HepG2 (cell line): ENCODE results near the gene BDP1. TPM values are rescaled to one million over a fixed set of nuclear protein-coding genes. Genes with fewer than 3 reads are reported as not detected.

Source experiments
- ARHGAP35 ChIP-seq: sonication (generic); formaldehyde crosslinking; IDR thresholded peaks from 2 replicates; pipeline ENCODE4 v1.9.0; 2022; ENCODE audit warnings: mild to moderate bottlenecking, inconsistent platforms, moderate library complexity, missing genetic modification reagents, borderline replicate concordance
- ARNTL ChIP-seq: sonication (generic); formaldehyde crosslinking; IDR thresholded peaks from 2 replicates; pipeline ENCODE4 v1.4.0; 2020; ENCODE audit warnings: mild to moderate bottlenecking, missing genetic modification reagents
- FOXO1 ChIP-seq: sonication (generic); formaldehyde crosslinking; IDR thresholded peaks from 2 replicates; pipeline ENCODE4 v1.4.0; 2020; ENCODE audit warnings: missing genetic modification reagents
- HHEX ChIP-seq: IDR thresholded peaks from 2 replicates; pipeline ENCODE4 v1.6.1; 2016; ENCODE audit warnings: control low read depth
- IKZF4 ChIP-seq: sonication (generic); formaldehyde crosslinking; IDR thresholded peaks from 2 replicates; pipeline ENCODE4 v1.5.1; 2020; ENCODE audit warnings: borderline replicate concordance, mild to moderate bottlenecking, low read depth, missing genetic modification reagents; ENCODE audit errors: not compliant biosample characterization
- KDM5A ChIP-seq: fragments of 200-600 bp; sonication (generic); IDR thresholded peaks from 2 replicates; pipeline ENCODE4 v1.7.0; 2018; ENCODE audit warnings: antibody characterized with exemption, mild to moderate bottlenecking, low read length, borderline replicate concordance
- KMT2A ChIP-seq: sonication (generic); formaldehyde crosslinking; IDR thresholded peaks from 2 replicates; pipeline ENCODE4 v1.4.0; 2020; ENCODE audit warnings: missing genetic modification reagents
- MATR3 ChIP-seq: sonication (generic); formaldehyde crosslinking; IDR thresholded peaks from 2 replicates; pipeline ENCODE4 v1.4.0; 2020; ENCODE audit warnings: missing genetic modification reagents
- MYNN ChIP-seq: sonication (generic); formaldehyde crosslinking; IDR thresholded peaks from 2 replicates; pipeline ENCODE4 v1.4.0; 2020; ENCODE audit warnings: mild to moderate bottlenecking, low read depth, missing genetic modification reagents
- NFIB ChIP-seq: sonication (generic); formaldehyde crosslinking; IDR thresholded peaks from 2 replicates; pipeline ENCODE4 v1.9.0; 2021; ENCODE audit warnings: missing genetic modification reagents, mild to moderate bottlenecking, borderline replicate concordance
- PRMT3 ChIP-seq: sonication (generic); formaldehyde crosslinking; IDR thresholded peaks from 2 replicates; pipeline ENCODE4 v1.8.1; 2022; ENCODE audit warnings: low read depth, mild to moderate bottlenecking, moderate library complexity, missing genetic modification reagents, borderline replicate concordance
- RFX1 ChIP-seq: fragments of 450-650 bp; IDR thresholded peaks from 2 replicates; pipeline ENCODE4 v1.6.1; 2017
- SKI ChIP-seq: fragments of 450-650 bp; IDR thresholded peaks from one replicate; pipeline ENCODE4 v1.6.1; 2018; ENCODE audit warnings: mild to moderate bottlenecking; ENCODE audit not compliant: partially characterized antibody
- SMARCE1 ChIP-seq: fragments of 450-650 bp; IDR thresholded peaks from 2 replicates; pipeline ENCODE4 v1.6.1; 2017; ENCODE audit warnings: borderline replicate concordance
- YEATS2 ChIP-seq: sonication (generic); formaldehyde crosslinking; IDR thresholded peaks from 2 replicates; pipeline ENCODE4 v1.4.0; 2020; ENCODE audit warnings: missing genetic modification reagents, borderline replicate concordance
- ZNF101 ChIP-seq: sonication (generic); formaldehyde crosslinking; IDR thresholded peaks from 2 replicates; pipeline ENCODE4 v1.4.0; 2020; ENCODE audit warnings: mild to moderate bottlenecking, low read depth, missing genetic modification reagents, borderline replicate concordance
- ZNF230 ChIP-seq: sonication (generic); formaldehyde crosslinking; IDR thresholded peaks from 2 replicates; pipeline ENCODE4 v1.4.0; 2020; ENCODE audit warnings: mild to moderate bottlenecking, missing genetic modification reagents
- ZNF501 ChIP-seq: sonication (generic); formaldehyde crosslinking; IDR thresholded peaks from 2 replicates; pipeline ENCODE4 v1.5.1; 2020; ENCODE audit warnings: mild to moderate bottlenecking, moderate library complexity, missing genetic modification reagents
- ZNF562 ChIP-seq: sonication (generic); formaldehyde crosslinking; IDR thresholded peaks from 2 replicates; pipeline ENCODE4 v1.8.0; 2022; ENCODE audit warnings: missing genetic modification reagents, borderline replicate concordance
- ZNF672 ChIP-seq: sonication (generic); formaldehyde crosslinking; IDR thresholded peaks from 2 replicates; pipeline ENCODE4 v1.8.1; 2022; ENCODE audit warnings: missing genetic modification reagents
- ZNF749 ChIP-seq: sonication (generic); formaldehyde crosslinking; IDR thresholded peaks from 2 replicates; pipeline ENCODE4 v1.8.0; 2022; ENCODE audit warnings: mild to moderate bottlenecking, missing genetic modification reagents, moderate library complexity, borderline replicate concordance
- ZNF879 ChIP-seq: sonication (generic); formaldehyde crosslinking; IDR thresholded peaks from 2 replicates; pipeline ENCODE4 v1.8.1; 2023; ENCODE audit warnings: missing genetic modification reagents
- polyA plus RNA-seq, 8 experiments: library from polyadenylated mRNA; depleted of rRNA in 3 of 8; stranded (reverse) in 7 of 8; unstranded in 1 of 8; fragments of >200 nt; fragmentation: Illumina TruSeq in 4 of 8; extraction: Trizol in 4 of 8; gene quantifications; 2 replicates each; pipeline versions ENCODE4 v1.2.1 to v1.2.3, GENCODE V29; 2011 to 2016; ENCODE audit warnings: low read depth in 4 of 8, missing spikeins in 1 of 8, mixed read lengths in 1 of 8; ENCODE audit not compliant: insufficient read depth in 1 of 8
- total RNA-seq, 5 experiments: library from RNA; depleted of rRNA; stranded (reverse); fragments of >200 nt; fragmentation: Illumina TruSeq; extraction: Trizol; gene quantifications; 2 replicates each; pipeline ENCODE4 v1.2.3, GENCODE V29; 2016; ENCODE audit warnings: low read depth in 1 of 5
- TF ChIP-seq, protein P1 (sequence below), 2 experiments: sonication (generic) in 1 of 2; formaldehyde crosslinking in 1 of 2; IDR thresholded peaks; 2 replicates each; pipeline versions ENCODE4 v1.6.1 to v1.9.0; 2014 to 2022; ENCODE audit warnings: antibody characterized with exemption in 1 of 2, borderline replicate concordance in 1 of 2, inconsistent platforms in 1 of 2, low read depth in 1 of 2, missing genetic modification reagents in 1 of 2
- TF ChIP-seq, protein P2 (sequence below): sonication (generic); formaldehyde crosslinking; IDR thresholded peaks from 2 replicates; pipeline ENCODE4 v1.5.0; 2020; ENCODE audit warnings: missing genetic modification reagents

BDP1 gene
- total and polyA plus RNA-seq, 2 of the 13 experiments (the other 11 are each of a cell fraction or from before 2014, with no cell fraction given): 10.2 to 22.4 TPM

DNA sequence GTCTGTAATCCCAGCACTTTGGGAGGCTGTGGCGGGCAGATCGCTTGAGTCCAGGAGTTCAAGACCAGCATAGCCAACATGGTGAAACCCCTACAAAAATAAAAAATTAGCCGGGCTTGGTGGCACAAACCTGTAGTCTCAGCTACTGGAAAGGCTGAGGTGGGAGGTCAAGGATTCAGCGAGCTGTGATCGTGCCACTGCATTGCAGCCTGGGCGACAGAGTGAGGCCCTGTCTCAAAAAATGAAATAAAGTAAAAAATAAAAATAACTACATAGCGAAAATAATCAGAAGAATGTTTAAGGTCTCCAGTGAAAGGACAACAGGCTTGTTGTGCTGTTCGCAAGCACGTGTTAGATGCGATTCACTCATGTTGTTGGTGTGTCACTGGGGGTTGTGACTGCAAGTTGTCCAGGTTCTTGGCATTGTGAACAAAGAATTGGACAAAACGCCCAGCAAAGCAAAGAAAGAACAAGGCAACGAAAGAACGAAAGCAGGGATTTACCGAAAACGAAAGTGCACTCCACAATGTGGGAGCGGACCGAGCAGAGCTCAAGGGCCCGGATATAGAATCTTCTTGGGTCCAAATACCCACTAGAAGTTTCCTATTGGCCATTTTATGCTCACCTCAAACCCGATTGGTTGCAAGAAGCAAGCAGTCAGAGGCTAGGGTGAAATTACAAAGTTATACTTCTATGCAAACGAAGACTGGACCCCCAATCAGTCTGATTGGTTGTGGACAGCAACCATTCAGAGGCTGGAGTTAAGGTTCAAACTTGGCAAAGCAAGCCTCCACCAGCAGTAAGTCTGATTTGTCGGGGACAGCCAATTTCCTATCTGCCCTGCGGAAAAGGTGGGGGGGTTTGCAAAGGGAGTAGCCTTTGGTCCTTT, 130.8 kb downstream of the BDP1 start (continued):
- TF ChIP-seq, protein P1, sequence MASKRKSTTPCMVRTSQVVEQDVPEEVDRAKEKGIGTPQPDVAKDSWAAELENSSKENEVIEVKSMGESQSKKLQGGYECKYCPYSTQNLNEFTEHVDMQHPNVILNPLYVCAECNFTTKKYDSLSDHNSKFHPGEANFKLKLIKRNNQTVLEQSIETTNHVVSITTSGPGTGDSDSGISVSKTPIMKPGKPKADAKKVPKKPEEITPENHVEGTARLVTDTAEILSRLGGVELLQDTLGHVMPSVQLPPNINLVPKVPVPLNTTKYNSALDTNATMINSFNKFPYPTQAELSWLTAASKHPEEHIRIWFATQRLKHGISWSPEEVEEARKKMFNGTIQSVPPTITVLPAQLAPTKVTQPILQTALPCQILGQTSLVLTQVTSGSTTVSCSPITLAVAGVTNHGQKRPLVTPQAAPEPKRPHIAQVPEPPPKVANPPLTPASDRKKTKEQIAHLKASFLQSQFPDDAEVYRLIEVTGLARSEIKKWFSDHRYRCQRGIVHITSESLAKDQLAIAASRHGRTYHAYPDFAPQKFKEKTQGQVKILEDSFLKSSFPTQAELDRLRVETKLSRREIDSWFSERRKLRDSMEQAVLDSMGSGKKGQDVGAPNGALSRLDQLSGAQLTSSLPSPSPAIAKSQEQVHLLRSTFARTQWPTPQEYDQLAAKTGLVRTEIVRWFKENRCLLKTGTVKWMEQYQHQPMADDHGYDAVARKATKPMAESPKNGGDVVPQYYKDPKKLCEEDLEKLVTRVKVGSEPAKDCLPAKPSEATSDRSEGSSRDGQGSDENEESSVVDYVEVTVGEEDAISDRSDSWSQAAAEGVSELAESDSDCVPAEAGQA (IDR thresholded peaks at IDR 0.05; ENCODE audit: low read depth): no peak
- TF ChIP-seq, protein P1 (CRISPR knock-in tag; IDR thresholded peaks at IDR 0.05; ENCODE audit: borderline replicate concordance): no peak
- no peak for TF ChIP-seq ARHGAP35
- no peak; the same call in 1 of the 2 replicates for TF ChIP-seq ZNF749
- TF ChIP-seq ZNF501: no peak
- no peak for TF ChIP-seq HHEX (CRISPR knock-in tag)
- peak; percentile 18; the same call in 1 of the 2 replicates for TF ChIP-seq ARNTL (CRISPR knock-in tag)
- no peak for TF ChIP-seq MATR3 (CRISPR knock-in tag)
- 0 out of 2 replicates have a peak, but pooled peaks have one; percentile 34 for TF ChIP-seq ZNF879 (CRISPR knock-in tag)
- no peak for TF ChIP-seq MYNN (CRISPR knock-in tag)
- 0 out of 2 replicates have a peak, but pooled peaks have one; percentile 15 for TF ChIP-seq NFIB
- TF ChIP-seq ZNF230 (CRISPR knock-in tag): no peak; the same call in 1 of the 2 replicates
- TF ChIP-seq YEATS2 (CRISPR knock-in tag): no peak; the same call in 1 of the 2 replicates
- peak; percentile 75 for TF ChIP-seq KMT2A
- no peak for TF ChIP-seq SMARCE1
- TF ChIP-seq SKI: no peak
- no peak for TF ChIP-seq RFX1
- TF ChIP-seq ZNF101 (CRISPR knock-in tag): no peak
- no peak for TF ChIP-seq ZNF562 (CRISPR knock-in tag)
- TF ChIP-seq FOXO1: no peak
- no peak for TF ChIP-seq IKZF4
- TF ChIP-seq KDM5A: no peak
- no peak for TF ChIP-seq ZNF672 (CRISPR knock-in tag)
- no peak for TF ChIP-seq PRMT3 (CRISPR knock-in tag)
- TF ChIP-seq, protein P2, sequence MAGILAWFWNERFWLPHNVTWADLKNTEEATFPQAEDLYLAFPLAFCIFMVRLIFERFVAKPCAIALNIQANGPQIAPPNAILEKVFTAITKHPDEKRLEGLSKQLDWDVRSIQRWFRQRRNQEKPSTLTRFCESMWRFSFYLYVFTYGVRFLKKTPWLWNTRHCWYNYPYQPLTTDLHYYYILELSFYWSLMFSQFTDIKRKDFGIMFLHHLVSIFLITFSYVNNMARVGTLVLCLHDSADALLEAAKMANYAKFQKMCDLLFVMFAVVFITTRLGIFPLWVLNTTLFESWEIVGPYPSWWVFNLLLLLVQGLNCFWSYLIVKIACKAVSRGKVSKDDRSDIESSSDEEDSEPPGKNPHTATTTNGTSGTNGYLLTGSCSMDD (CRISPR knock-in tag): no peak
